HCT116 (cell line): Measurements from ENCODE around the gene IFIH1. TPM values are rescaled to one million over a fixed set of nuclear protein-coding genes. Genes with fewer than 3 reads are reported as not detected.

Experiments
- ATAC-seq: fragments of 200-7000 bp; cut with Tn5 transposase; 2 replicates; pipeline ENCODE4 v1.9.1; 2020; ENCODE audit warnings: mild to moderate bottlenecking, moderate library complexity
- BruUV-seq: library from RNA; stranded (reverse); fragments of 400-500 nt; replicated peaks from 2 replicates; lab custom pipeline; 2021; lab: Mats Ljungman, UMichigan
- CTCF ChIA-PET: fragments of 300-600 bp; sonication (Branson Sonifier 250); formaldehyde crosslinking; loops from one replicate; lab custom pipeline; 2021; ENCODE audit warnings: antibody characterized with exemption; lab: Charles Lee
- POLR2A ChIA-PET: fragments of 300-600, 350-600 bp; sonication (Branson Sonifier 250); formaldehyde crosslinking; loops from one replicate; lab custom pipeline; 2021; ENCODE audit warnings: antibody characterized with exemption; lab: Charles Lee
- RAD21 ChIA-PET, 2 experiments: fragments of 300-600 bp; sonication (Branson Sonifier 250); formaldehyde crosslinking; loops; one replicate each; lab custom pipeline; 2023; ENCODE audit warnings: low total read pairs in 2 of 2; ENCODE audit not compliant: uncharacterized antibody in 2 of 2, unreplicated experiment in 2 of 2, low non-redundant PET in 1 of 2; lab: Charles Lee
- DNase-seq: peaks from one replicate; pipeline ENCODE4 v3.0.0-alpha.2; 2010; ENCODE audit warnings: low read depth, low spot score
- H2AFZ ChIP-seq: fragments of 200-600 bp; shearing (Covaris generic), sonication (generic); 2 replicates; pipeline ENCODE4 v1.6.1; 2017; ENCODE audit warnings: low read depth, mixed run types, mixed read lengths, antibody characterized with exemption, low read length; ENCODE audit not compliant: poor library complexity, severe bottlenecking
- H3K27ac ChIP-seq: 2 replicates; pipeline ENCODE4 v1.5.1; 2012; ENCODE audit warnings: low read depth, low read length
- H3K27me3 ChIP-seq: fragments of 200-600 bp; sonication (generic); 2 replicates; pipeline ENCODE4 v1.6.1; 2016; ENCODE audit warnings: mixed run types, low read length, mixed read lengths; ENCODE audit not compliant: insufficient read depth
- H3K36me3 ChIP-seq, 2 experiments: fragments of 200-500 bp in 1 of 2; fragments of 200-600 bp in 1 of 2; sonication (Bioruptor generic) in 1 of 2; sonication (generic) in 1 of 2; 2 replicates each; pipeline versions ENCODE4 v1.5.1 to v1.6.1; 2014 to 2016; ENCODE audit warnings: low read length in 2 of 2, inconsistent platforms in 1 of 2, mixed read lengths in 1 of 2, mixed run types in 1 of 2; ENCODE audit not compliant: insufficient read depth in 2 of 2, control insufficient read depth in 1 of 2
- H3K4me1 ChIP-seq, 2 experiments: fragments of 200-600 bp in 1 of 2; sonication (generic) in 1 of 2; 2 replicates each; pipeline versions ENCODE4 v1.5.1 to v1.6.1; 2012 to 2017; ENCODE audit warnings: low read length in 2 of 2, inconsistent platforms in 1 of 2, mild to moderate bottlenecking in 1 of 2, mixed read lengths in 1 of 2, mixed run types in 1 of 2, moderate library complexity in 1 of 2; ENCODE audit not compliant: insufficient read depth in 2 of 2, control insufficient read depth in 1 of 2
- H3K4me2 ChIP-seq: fragments of 200-600 bp; sonication (generic); 2 replicates; pipeline ENCODE4 v1.6.1; 2017; ENCODE audit warnings: mixed run types, low read length, mixed read lengths
- H3K4me3 ChIP-seq, 2 experiments: fragments of 200-600 bp in 1 of 2; sonication (generic) in 1 of 2; replicated peaks in 1 of 2; 2 replicates each; pipeline ENCODE4 v1.5.1; 2011 to 2016; ENCODE audit warnings: low read length in 2 of 2, control low read depth in 1 of 2, low read depth in 1 of 2, mild to moderate bottlenecking in 1 of 2, mixed read lengths in 1 of 2, mixed run types in 1 of 2
- H3K79me2 ChIP-seq: fragments of 200-600 bp; sonication (generic); 2 replicates; pipeline ENCODE4 v1.6.1; 2017; ENCODE audit warnings: mild to moderate bottlenecking, mixed run types, low read length, moderate library complexity, mixed read lengths; ENCODE audit not compliant: insufficient read depth
- H3K9ac ChIP-seq: fragments of 200-600 bp; sonication (generic); 2 replicates; pipeline ENCODE4 v1.6.1; 2016; ENCODE audit warnings: low read length, mixed read lengths
- H3K9me2 ChIP-seq: fragments of 200-600 bp; sonication (generic), shearing (Covaris generic); 2 replicates; pipeline ENCODE4 v1.6.1; 2017; ENCODE audit warnings: mixed run types, mild to moderate bottlenecking, moderate library complexity; ENCODE audit not compliant: insufficient read depth
- H3K9me3 ChIP-seq, 2 experiments: fragments of 200-500 bp in 1 of 2; fragments of 200-600 bp in 1 of 2; sonication (Bioruptor generic) in 1 of 2; sonication (generic) in 1 of 2; 2 replicates each; pipeline ENCODE4 v1.6.1; 2014 to 2017; ENCODE audit warnings: low read length in 2 of 2, mixed read lengths in 2 of 2, inconsistent platforms in 1 of 2, low read depth in 1 of 2, mild to moderate bottlenecking in 1 of 2, mixed run types in 1 of 2, moderate library complexity in 1 of 2; ENCODE audit not compliant: control insufficient read depth in 1 of 2, insufficient read depth in 1 of 2
- H4K20me1 ChIP-seq: fragments of 200-600 bp; sonication (generic), shearing (Covaris generic); 2 replicates; pipeline ENCODE4 v1.6.1; 2017; ENCODE audit warnings: mixed run types, mild to moderate bottlenecking, moderate library complexity; ENCODE audit not compliant: insufficient read depth
- EGR1 ChIP-seq: IDR thresholded peaks from 2 replicates; pipeline ENCODE4 v1.6.1; 2012; ENCODE audit warnings: low read depth
- EZH2 ChIP-seq: fragments of 200-600 bp; sonication (generic); IDR thresholded peaks from 2 replicates; pipeline ENCODE4 v1.6.1; 2017; ENCODE audit warnings: antibody characterized with exemption, mixed run types
- POLR2A ChIP-seq: IDR thresholded peaks from 2 replicates; pipeline ENCODE4 v1.7.0; 2011; ENCODE audit warnings: borderline replicate concordance; ENCODE audit not compliant: insufficient read depth, insufficient read length; ENCODE audit errors: extremely low read depth
- RAD21 ChIP-seq: IDR thresholded peaks from 2 replicates; pipeline ENCODE4 v1.6.1; 2012; ENCODE audit warnings: low read depth, mild to moderate bottlenecking
- SIN3A ChIP-seq: IDR thresholded peaks from 2 replicates; pipeline ENCODE4 v1.6.1; 2012; ENCODE audit warnings: low read depth
- SP1 ChIP-seq: IDR thresholded peaks from 2 replicates; pipeline ENCODE4 v1.6.1; 2012; ENCODE audit warnings: low read depth
- TCF7L2 ChIP-seq: IDR thresholded peaks from 2 replicates; pipeline ENCODE4 v1.7.0; 2011; ENCODE audit warnings: borderline replicate concordance, inconsistent platforms; ENCODE audit not compliant: insufficient read depth, insufficient read length; ENCODE audit errors: extremely low read depth
- YY1 ChIP-seq: IDR thresholded peaks from 2 replicates; pipeline ENCODE4 v1.6.1; 2011; ENCODE audit warnings: low read length, low read depth, moderate library complexity, mild to moderate bottlenecking; ENCODE audit not compliant: insufficient replicate concordance; ENCODE audit errors: extremely low read depth
- ZBTB33 ChIP-seq: IDR thresholded peaks from 2 replicates; pipeline ENCODE4 v1.6.1; 2011; ENCODE audit warnings: mild to moderate bottlenecking, low read length, moderate library complexity; ENCODE audit not compliant: insufficient replicate concordance; ENCODE audit errors: extremely low read depth
- ZNF274 ChIP-seq: fragments of 200-500 bp; sonication (Bioruptor generic); IDR thresholded peaks from 2 replicates; pipeline ENCODE4 v1.6.1; 2014; ENCODE audit warnings: mild to moderate bottlenecking, low read depth, low read length, inconsistent platforms
- intact Hi-C: fragments of 100-400 bp; cut with micrococcal nuclease; formaldehyde crosslinking; loops from 2 replicates; pipeline ENCODE4 v1.10.0; 2022
- total RNA-seq: library from RNA; stranded (reverse); gene quantifications from one replicate; pipeline ENCODE4 v1.2.1, GENCODE V29; 2021; ENCODE audit not compliant: unreplicated experiment
- TF ChIP-seq, protein P1 (sequence below): IDR thresholded peaks from 2 replicates; pipeline ENCODE4 v1.6.1; 2012; ENCODE audit warnings: low read depth
- TF ChIP-seq, protein P2 (sequence below), 3 experiments: fragments of 200-600 bp in 1 of 3; sonication (generic) in 1 of 3; IDR thresholded peaks in 2 of 3; conservative IDR thresholded peaks in 1 of 3; 2 replicates each; pipeline ENCODE4 v1.5.1; 2012 to 2017; ENCODE audit warnings: low read depth in 2 of 3, low read length in 2 of 3, antibody characterized with exemption in 1 of 3, borderline replicate concordance in 1 of 3, control low read depth in 1 of 3, mild to moderate bottlenecking in 1 of 3, mixed read lengths in 1 of 3, mixed run types in 1 of 3, moderate library complexity in 1 of 3; ENCODE audit not compliant: insufficient read depth in 1 of 3
- TF ChIP-seq, protein P3 (sequence below): IDR thresholded peaks from 2 replicates; pipeline ENCODE4 v1.6.1; 2012
- TF ChIP-seq, protein P4 (sequence below): IDR thresholded peaks from 2 replicates; pipeline ENCODE4 v1.6.1; 2012

Gene IFIH1
- total RNA-seq, 1 experiment from 2014 or later = 7.0 TPM

DNA sequence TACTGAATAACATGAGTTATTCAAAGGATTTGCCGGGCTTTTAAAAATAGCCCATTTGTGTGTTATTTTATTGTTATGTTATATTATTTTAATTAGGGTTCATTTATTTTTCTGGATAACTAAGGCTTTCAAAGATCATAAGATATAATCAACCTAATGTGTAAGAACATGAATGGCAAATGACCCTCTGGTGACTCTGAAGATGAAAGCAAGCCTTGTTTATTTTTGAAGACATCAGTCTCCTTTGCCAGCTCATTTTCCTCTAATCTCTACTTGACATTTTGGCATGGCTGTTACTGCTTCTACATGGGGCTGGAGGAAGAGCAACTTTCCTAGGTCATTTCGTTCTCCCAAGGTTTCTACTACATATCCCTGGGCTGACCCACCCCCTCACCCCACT is 85.8 kb downstream of the IFIH1 start:
- BruUV-seq = no TSS peak
- no peak overlapping the region for H2AFZ ChIP-seq
- no peaks in the 10 kb centered on the region for H4K20me1 ChIP-seq
- no peaks in the 10 kb centered on the region for H3K27me3 ChIP-seq
- ChIA-PET POLR2A (no interaction called here), RAD21 (no interaction called here), CTCF (interaction anchor here (0.9 to 4.3 kb wide), 3 partner anchors 13 to 71 kb away, joined by 3 to 25 read pairs (median 4); no protein-coding TSS in a partner anchor)
- DNase-seq (no peak), ATAC-seq (no peak)
- no peaks in the 10 kb centered on the region for H3K36me3 ChIP-seq
- H3K4me2 ChIP-seq = no peak overlapping the region
- H3K4me3 ChIP-seq = no peak overlapping the region
- H3K79me2 ChIP-seq = no peaks in the 10 kb centered on the region
- H3K9ac ChIP-seq = no peak overlapping the region
- 0 out of 2 replicates have a peak, but pooled peaks cover 4% of the 10 kb centered on the region for H3K9me2 ChIP-seq
- no peak for TF ChIP-seq POLR2A
- TF ChIP-seq, protein P1, sequence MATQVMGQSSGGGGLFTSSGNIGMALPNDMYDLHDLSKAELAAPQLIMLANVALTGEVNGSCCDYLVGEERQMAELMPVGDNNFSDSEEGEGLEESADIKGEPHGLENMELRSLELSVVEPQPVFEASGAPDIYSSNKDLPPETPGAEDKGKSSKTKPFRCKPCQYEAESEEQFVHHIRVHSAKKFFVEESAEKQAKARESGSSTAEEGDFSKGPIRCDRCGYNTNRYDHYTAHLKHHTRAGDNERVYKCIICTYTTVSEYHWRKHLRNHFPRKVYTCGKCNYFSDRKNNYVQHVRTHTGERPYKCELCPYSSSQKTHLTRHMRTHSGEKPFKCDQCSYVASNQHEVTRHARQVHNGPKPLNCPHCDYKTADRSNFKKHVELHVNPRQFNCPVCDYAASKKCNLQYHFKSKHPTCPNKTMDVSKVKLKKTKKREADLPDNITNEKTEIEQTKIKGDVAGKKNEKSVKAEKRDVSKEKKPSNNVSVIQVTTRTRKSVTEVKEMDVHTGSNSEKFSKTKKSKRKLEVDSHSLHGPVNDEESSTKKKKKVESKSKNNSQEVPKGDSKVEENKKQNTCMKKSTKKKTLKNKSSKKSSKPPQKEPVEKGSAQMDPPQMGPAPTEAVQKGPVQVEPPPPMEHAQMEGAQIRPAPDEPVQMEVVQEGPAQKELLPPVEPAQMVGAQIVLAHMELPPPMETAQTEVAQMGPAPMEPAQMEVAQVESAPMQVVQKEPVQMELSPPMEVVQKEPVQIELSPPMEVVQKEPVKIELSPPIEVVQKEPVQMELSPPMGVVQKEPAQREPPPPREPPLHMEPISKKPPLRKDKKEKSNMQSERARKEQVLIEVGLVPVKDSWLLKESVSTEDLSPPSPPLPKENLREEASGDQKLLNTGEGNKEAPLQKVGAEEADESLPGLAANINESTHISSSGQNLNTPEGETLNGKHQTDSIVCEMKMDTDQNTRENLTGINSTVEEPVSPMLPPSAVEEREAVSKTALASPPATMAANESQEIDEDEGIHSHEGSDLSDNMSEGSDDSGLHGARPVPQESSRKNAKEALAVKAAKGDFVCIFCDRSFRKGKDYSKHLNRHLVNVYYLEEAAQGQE = no peak
- TF ChIP-seq, protein P2, sequence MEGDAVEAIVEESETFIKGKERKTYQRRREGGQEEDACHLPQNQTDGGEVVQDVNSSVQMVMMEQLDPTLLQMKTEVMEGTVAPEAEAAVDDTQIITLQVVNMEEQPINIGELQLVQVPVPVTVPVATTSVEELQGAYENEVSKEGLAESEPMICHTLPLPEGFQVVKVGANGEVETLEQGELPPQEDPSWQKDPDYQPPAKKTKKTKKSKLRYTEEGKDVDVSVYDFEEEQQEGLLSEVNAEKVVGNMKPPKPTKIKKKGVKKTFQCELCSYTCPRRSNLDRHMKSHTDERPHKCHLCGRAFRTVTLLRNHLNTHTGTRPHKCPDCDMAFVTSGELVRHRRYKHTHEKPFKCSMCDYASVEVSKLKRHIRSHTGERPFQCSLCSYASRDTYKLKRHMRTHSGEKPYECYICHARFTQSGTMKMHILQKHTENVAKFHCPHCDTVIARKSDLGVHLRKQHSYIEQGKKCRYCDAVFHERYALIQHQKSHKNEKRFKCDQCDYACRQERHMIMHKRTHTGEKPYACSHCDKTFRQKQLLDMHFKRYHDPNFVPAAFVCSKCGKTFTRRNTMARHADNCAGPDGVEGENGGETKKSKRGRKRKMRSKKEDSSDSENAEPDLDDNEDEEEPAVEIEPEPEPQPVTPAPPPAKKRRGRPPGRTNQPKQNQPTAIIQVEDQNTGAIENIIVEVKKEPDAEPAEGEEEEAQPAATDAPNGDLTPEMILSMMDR (IDR thresholded peaks at IDR 0.05 in 2 of 3, conservative IDR thresholded peaks at IDR 0.05 in 1 of 3; ENCODE audit: borderline replicate concordance in 1 of 3, insufficient read depth in 1 of 3, low read depth in 2 of 3, low read length in 2 of 3) = no peak
- no peak for TF ChIP-seq ZBTB33
- TF ChIP-seq RAD21 = no peak
- no peak for TF ChIP-seq SIN3A
- TF ChIP-seq YY1 = no peak
- no peak for TF ChIP-seq SP1
- no peak for TF ChIP-seq EZH2
- no peak for TF ChIP-seq EGR1
- TF ChIP-seq, protein P3, sequence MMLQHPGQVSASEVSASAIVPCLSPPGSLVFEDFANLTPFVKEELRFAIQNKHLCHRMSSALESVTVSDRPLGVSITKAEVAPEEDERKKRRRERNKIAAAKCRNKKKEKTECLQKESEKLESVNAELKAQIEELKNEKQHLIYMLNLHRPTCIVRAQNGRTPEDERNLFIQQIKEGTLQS = no peak
- TF ChIP-seq, protein P4, sequence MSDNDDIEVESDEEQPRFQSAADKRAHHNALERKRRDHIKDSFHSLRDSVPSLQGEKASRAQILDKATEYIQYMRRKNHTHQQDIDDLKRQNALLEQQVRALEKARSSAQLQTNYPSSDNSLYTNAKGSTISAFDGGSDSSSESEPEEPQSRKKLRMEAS = no peak
- TF ChIP-seq TCF7L2 = no peak
- no peak for TF ChIP-seq ZNF274
- H3K4me1 ChIP-seq = no peaks in the 10 kb centered on the region
- no peak overlapping the region for H3K27ac ChIP-seq
- H3K9me3 ChIP-seq = no peaks in the 10 kb centered on the region
- intact Hi-C loops = no loop called here
